Measurements from ENCODE around the gene USP22. TPM values are rescaled to one million over a fixed set of nuclear protein-coding genes. Genes with fewer than 3 reads are reported as not detected.

USP22 gene
- total and polyA plus RNA-seq, 5 donors from 2014 or later, result 32.1 to 152 (median 39.5) TPM

DNA sequence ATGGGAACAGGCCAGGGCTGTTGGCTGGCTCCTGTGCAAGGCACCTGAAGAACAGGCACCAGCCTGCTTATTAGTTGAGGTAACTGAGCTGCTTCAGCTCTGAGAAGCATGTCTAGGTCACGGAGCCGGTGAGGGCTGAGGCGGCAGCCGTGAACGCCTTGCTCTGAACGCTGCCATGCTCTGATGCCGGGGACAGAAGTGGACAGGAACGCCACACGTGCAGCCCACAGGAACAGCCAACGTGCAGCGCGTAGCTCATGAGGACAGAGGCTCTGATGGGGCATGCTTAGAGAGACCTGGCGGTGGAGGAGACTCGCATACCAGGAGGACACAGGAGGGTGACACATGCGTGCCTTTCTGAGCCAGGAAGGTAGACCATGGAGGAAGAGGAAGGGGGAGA, 25.6 kb downstream of the USP22 start:
- no peaks in the 10 kb centered on the region for H3K9me3 Mint-ChIP-seq
- no peak for DNase-seq
- Histone ChIP-seq H3K4me3 (ENCODE audit: low read depth, low read length) (no peak overlapping the region), H3K4me1 (ENCODE audit: control insufficient read depth, insufficient read depth, low read length, poor library complexity, severe bottlenecking) (no peaks in the 10 kb centered on the region), H3K36me3 (ENCODE audit: control insufficient read depth, insufficient read depth, low read length) (peaks cover 92% of the 10 kb centered on the region), H3K27me3 (ENCODE audit: control insufficient read depth, insufficient read depth, low read length) (no peaks in the 10 kb centered on the region), H3K9me3 (ENCODE audit: control insufficient read depth in 2 of 2, low read length in 2 of 2) (no peaks in the 10 kb centered on the region), H3K27ac (ENCODE audit: insufficient read depth, low read length, poor library complexity, severe bottlenecking) (no peak overlapping the region)
- peaks cover 59% of the 10 kb centered on the region for H3K36me3 Mint-ChIP-seq
- no peak overlapping the region for H3K4me3 Mint-ChIP-seq
- no peak for ATAC-seq (ENCODE audit: low read depth in 2 of 2)
- peak overlapping the region in 1 of 3 donors; percentile 49 for H3K27ac Mint-ChIP-seq
- H3K27me3 Mint-ChIP-seq, result no peaks in the 10 kb centered on the region
- peaks cover 4 to 14% (median 8%) of the 10 kb centered on the region in 4 donors for H3K4me1 Mint-ChIP-seq

DNA sequence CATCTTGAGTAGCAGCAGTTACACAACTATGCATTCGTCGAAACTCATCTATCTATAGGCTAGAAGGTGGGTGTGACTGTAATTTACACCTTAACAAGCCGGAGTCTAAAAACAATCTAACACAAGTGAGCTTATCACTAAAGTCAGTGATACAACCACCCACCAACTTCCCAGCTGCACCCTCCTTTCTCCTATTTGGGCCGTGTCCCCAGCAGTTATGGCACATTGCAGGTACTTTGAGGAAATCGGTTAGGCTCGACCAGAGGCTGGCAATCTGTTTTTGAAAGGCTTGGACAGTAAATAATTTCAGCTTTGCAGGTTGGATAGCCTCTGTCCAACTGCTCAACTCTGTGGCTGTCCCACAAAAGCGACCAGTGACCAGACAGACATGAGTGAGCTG, 26.0 kb downstream of the USP22 start:
- DNase-seq, result no peak
- no peak for ATAC-seq (ENCODE audit: low read depth in 2 of 2)
- no peaks in the 10 kb centered on the region for H3K9me3 Mint-ChIP-seq
- Histone ChIP-seq H3K4me3 (ENCODE audit: low read depth, low read length) (no peak overlapping the region), H3K27me3 (ENCODE audit: control insufficient read depth, insufficient read depth, low read length) (no peaks in the 10 kb centered on the region), H3K9me3 (ENCODE audit: control insufficient read depth in 2 of 2, low read length in 2 of 2) (no peaks in the 10 kb centered on the region), H3K4me1 (ENCODE audit: control insufficient read depth, insufficient read depth, low read length, poor library complexity, severe bottlenecking) (no peaks in the 10 kb centered on the region), H3K36me3 (ENCODE audit: control insufficient read depth, insufficient read depth, low read length) (peaks cover 96% of the 10 kb centered on the region), H3K27ac (ENCODE audit: insufficient read depth, low read length, poor library complexity, severe bottlenecking) (no peak overlapping the region)
- H3K27ac Mint-ChIP-seq, result no peak overlapping the region
- no peak overlapping the region for H3K4me3 Mint-ChIP-seq
- peaks cover 64% of the 10 kb centered on the region for H3K36me3 Mint-ChIP-seq
- H3K4me1 Mint-ChIP-seq, result peaks cover 4 to 14% (median 8%) of the 10 kb centered on the region in 4 donors
- H3K27me3 Mint-ChIP-seq, result no peaks in the 10 kb centered on the region

DNA sequence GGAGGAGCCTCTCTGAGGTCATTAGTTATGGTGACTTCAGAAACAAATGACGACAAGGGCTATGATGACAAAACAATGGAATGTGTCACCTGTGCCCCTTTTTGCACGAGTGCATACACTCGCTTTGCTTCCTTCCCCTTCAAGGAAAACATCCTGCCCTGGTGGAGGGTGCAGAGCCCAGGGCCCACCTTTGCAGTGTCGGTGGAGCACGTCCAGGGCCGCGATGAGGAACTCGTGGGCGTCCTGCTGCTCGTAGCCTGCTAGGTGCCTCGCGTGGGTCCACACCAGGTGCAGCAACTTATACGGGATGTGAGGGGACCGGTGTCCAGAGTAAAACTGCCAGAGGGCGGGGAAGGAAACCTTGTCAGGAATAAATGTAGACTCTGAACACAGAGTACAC, 27.2 kb downstream of the USP22 start:
- no peaks in the 10 kb centered on the region for H3K4me1 ChIP-seq (ENCODE audit: control insufficient read depth, insufficient read depth, low read length, poor library complexity, severe bottlenecking)
- no peak overlapping the region for H3K4me3 ChIP-seq (ENCODE audit: low read depth, low read length)
- H3K27ac Mint-ChIP-seq, result peak overlapping the region in 1 of 3 donors; percentile 51
- no peaks in the 10 kb centered on the region for H3K9me3 Mint-ChIP-seq
- H3K27me3 Mint-ChIP-seq, result no peaks in the 10 kb centered on the region
- H3K9me3 ChIP-seq (ENCODE audit: control insufficient read depth in 2 of 2, low read length in 2 of 2), result no peaks in the 10 kb centered on the region
- H3K36me3 Mint-ChIP-seq, result peaks cover 63% of the 10 kb centered on the region
- ATAC-seq (ENCODE audit: low read depth in 2 of 2) (no peak), DNase-seq (no peak)
- peaks cover 4 to 11% (median 5%) of the 10 kb centered on the region in 4 donors for H3K4me1 Mint-ChIP-seq
- no peaks in the 10 kb centered on the region for H3K27me3 ChIP-seq (ENCODE audit: control insufficient read depth, insufficient read depth, low read length)
- H3K27ac ChIP-seq (ENCODE audit: insufficient read depth, low read length, poor library complexity, severe bottlenecking), result no peak overlapping the region
- no peak overlapping the region for H3K4me3 Mint-ChIP-seq
- peaks cover 97% of the 10 kb centered on the region for H3K36me3 ChIP-seq (ENCODE audit: control insufficient read depth, insufficient read depth, low read length)

- no peak for DNase-seq
- Mint-ChIP-seq H3K4me3 (no peak overlapping the region), H3K27ac (peak overlapping the region in 1 of 3 donors; percentile 51), H3K36me3 (peaks cover 54% of the 10 kb centered on the region), H3K4me1 (peaks cover 0 to 6% (median 2%) of the 10 kb centered on the region in 4 donors), H3K9me3 (no peaks in the 10 kb centered on the region), H3K27me3 (no peaks in the 10 kb centered on the region)
- Histone ChIP-seq H3K27me3 (ENCODE audit: control insufficient read depth, insufficient read depth, low read length) (no peaks in the 10 kb centered on the region), H3K4me3 (ENCODE audit: low read depth, low read length) (no peak overlapping the region), H3K9me3 (ENCODE audit: control insufficient read depth in 2 of 2, low read length in 2 of 2) (no peaks in the 10 kb centered on the region), H3K4me1 (ENCODE audit: control insufficient read depth, insufficient read depth, low read length, poor library complexity, severe bottlenecking) (no peaks in the 10 kb centered on the region), H3K36me3 (ENCODE audit: control insufficient read depth, insufficient read depth, low read length) (peaks cover 96% of the 10 kb centered on the region), H3K27ac (ENCODE audit: insufficient read depth, low read length, poor library complexity, severe bottlenecking) (no peak overlapping the region)
- ATAC-seq (ENCODE audit: low read depth in 2 of 2), result no peak
Observed at GRCh38 chr17:21014498-21014897, 28.3 kb downstream of the USP22 start.

DNA sequence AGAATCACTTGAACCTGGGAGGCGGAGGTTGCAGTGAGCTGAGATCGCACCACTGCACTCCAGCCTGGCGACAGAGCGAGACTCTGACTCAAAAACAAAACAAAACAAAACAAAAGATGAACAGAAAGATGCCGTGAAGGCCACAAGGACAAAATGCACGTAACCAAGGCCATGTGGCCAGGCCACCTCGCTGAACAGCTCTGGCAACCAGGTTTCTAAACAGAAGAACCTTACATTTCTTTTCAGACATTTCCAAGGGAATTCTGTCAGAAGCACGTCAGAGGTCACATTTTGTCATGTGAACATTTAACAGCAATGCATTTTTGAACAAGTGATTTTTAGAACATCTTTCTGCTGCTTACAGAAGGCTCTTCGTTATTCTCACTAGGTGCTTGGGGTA, 28.8 kb downstream of the USP22 start:
- H3K4me1 Mint-ChIP-seq, result peaks cover 0 to 6% (median 2%) of the 10 kb centered on the region in 4 donors

GRCh38 chr17:21012736-21013135, 30.1 kb downstream of the USP22 start:
- H3K36me3 Mint-ChIP-seq, result peaks cover 47% of the 10 kb centered on the region
- peak overlapping the region in 2 of 3 donors; percentile 11 to 55 for H3K27ac Mint-ChIP-seq
- ATAC-seq (ENCODE audit: low read depth in 2 of 2), result no peak

More for the DNA sequence above, 28.8 kb downstream of the USP22 start:
- Mint-ChIP-seq H3K4me3 (no peak overlapping the region), H3K9me3 (no peaks in the 10 kb centered on the region), H3K36me3 (peaks cover 49% of the 10 kb centered on the region), H3K27ac (peak overlapping the region in 2 of 3 donors; percentile 45 to 51), H3K27me3 (no peaks in the 10 kb centered on the region)
- Histone ChIP-seq H3K27me3 (ENCODE audit: control insufficient read depth, insufficient read depth, low read length) (no peaks in the 10 kb centered on the region), H3K9me3 (ENCODE audit: control insufficient read depth in 2 of 2, low read length in 2 of 2) (no peaks in the 10 kb centered on the region), H3K4me3 (ENCODE audit: low read depth, low read length) (no peak overlapping the region), H3K36me3 (ENCODE audit: control insufficient read depth, insufficient read depth, low read length) (peaks cover 96% of the 10 kb centered on the region), H3K27ac (ENCODE audit: insufficient read depth, low read length, poor library complexity, severe bottlenecking) (no peak overlapping the region), H3K4me1 (ENCODE audit: control insufficient read depth, insufficient read depth, low read length, poor library complexity, severe bottlenecking) (no peaks in the 10 kb centered on the region)
- no peak for DNase-seq
- no peak for ATAC-seq (ENCODE audit: low read depth in 2 of 2)

DNA sequence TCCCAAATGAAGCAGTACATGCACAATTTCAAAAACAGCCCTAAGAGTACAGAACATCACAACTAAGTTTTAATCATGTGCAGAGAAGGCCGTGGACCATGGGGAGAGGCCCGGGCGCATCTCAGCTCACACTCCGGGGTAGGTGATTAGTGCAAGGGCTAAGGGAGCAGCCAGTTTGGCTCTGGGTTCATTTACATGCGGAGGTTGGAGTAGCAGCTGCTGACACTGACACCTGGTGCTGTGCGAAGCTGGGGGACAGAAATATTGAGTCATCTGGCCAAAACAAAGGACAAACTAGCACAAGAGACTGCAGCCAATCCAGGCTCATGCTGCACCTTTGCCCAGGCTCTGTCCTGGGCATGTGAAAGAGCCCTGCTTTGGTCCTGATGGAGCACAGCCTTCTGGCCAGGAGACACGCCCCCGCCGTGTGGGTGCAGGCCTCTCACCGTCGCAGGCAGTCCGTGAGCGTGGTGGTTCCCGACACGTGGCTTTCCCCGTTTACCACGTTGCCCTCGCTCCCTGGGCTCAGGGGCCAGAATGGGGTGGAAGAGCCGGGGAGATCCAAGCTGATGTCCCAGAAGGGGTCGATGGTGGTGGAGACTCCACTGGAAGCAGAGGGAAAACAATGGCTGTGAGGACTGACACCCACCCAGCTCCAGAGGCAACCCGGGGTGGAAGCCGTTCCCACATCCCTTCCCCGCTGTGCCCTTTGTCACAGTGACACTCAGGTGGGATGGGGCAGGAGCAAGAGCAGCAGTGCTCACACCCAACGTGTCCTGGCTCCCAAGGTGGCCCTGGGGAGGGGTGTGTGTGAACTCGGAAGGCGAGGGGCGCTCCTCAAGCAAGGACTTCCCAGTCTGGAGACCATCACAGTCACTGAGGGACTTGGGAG, 31.9 kb downstream of the USP22 start:
- Mint-ChIP-seq H3K4me1 (peaks cover 0 to 4% (median 2%) of the 10 kb centered on the region in 4 donors), H3K4me3 (no peak overlapping the region), H3K9me3 (no peaks in the 10 kb centered on the region), H3K27me3 (no peaks in the 10 kb centered on the region), H3K27ac (no peak overlapping the region), H3K36me3 (peaks cover 44% of the 10 kb centered on the region)
- H3K27me3 ChIP-seq (ENCODE audit: control insufficient read depth, insufficient read depth, low read length), result no peaks in the 10 kb centered on the region
- H3K9me3 ChIP-seq (ENCODE audit: control insufficient read depth in 2 of 2, low read length in 2 of 2), result no peaks in the 10 kb centered on the region
- H3K27ac ChIP-seq (ENCODE audit: insufficient read depth, low read length, poor library complexity, severe bottlenecking), result no peak overlapping the region
- no peaks in the 10 kb centered on the region for H3K4me1 ChIP-seq (ENCODE audit: control insufficient read depth, insufficient read depth, low read length, poor library complexity, severe bottlenecking)
- no peak for DNase-seq
- H3K4me3 ChIP-seq (ENCODE audit: low read depth, low read length), result no peak overlapping the region
- peaks cover 94% of the 10 kb centered on the region for H3K36me3 ChIP-seq (ENCODE audit: control insufficient read depth, insufficient read depth, low read length)
- no peak for ATAC-seq (ENCODE audit: low read depth in 2 of 2)

More at GRCh38 chr17:21012736-21013135, 30.1 kb downstream of the USP22 start:
- H3K9me3 Mint-ChIP-seq, result no peaks in the 10 kb centered on the region
- H3K4me3 Mint-ChIP-seq, result no peak overlapping the region
- H3K27ac ChIP-seq (ENCODE audit: insufficient read depth, low read length, poor library complexity, severe bottlenecking), result no peak overlapping the region
- no peak overlapping the region for H3K4me3 ChIP-seq (ENCODE audit: low read depth, low read length)
- peaks cover 94% of the 10 kb centered on the region for H3K36me3 ChIP-seq (ENCODE audit: control insufficient read depth, insufficient read depth, low read length)
- no peaks in the 10 kb centered on the region for H3K4me1 ChIP-seq (ENCODE audit: control insufficient read depth, insufficient read depth, low read length, poor library complexity, severe bottlenecking)
- no peaks in the 10 kb centered on the region for H3K27me3 Mint-ChIP-seq
- H3K4me1 Mint-ChIP-seq, result peaks cover 0 to 4% (median 2%) of the 10 kb centered on the region in 4 donors
- H3K9me3 ChIP-seq (ENCODE audit: control insufficient read depth in 2 of 2, low read length in 2 of 2), result no peaks in the 10 kb centered on the region
- no peak for DNase-seq
- no peaks in the 10 kb centered on the region for H3K27me3 ChIP-seq (ENCODE audit: control insufficient read depth, insufficient read depth, low read length)

Measured in CD4-positive, CD25-positive, alpha-beta regulatory T cell (primary cell).